ENCODE results near the gene CREB3L2. TPM values are rescaled to one million over a fixed set of nuclear protein-coding genes. Genes with fewer than 3 reads are reported as not detected.

CREB3L2 gene
- total RNA-seq, 4 donors from 2014 or later, result 33.1 to 59.1 (median 43.3) TPM

- WGBS, 2 donors (ENCODE audit: low coverage in 1 of 2), result 42 to 58% methylated on average over 4 of the region's 4 CpGs
- no peaks in the 10 kb centered on the region for H3K9me3 ChIP-seq
- H3K27ac ChIP-seq, result peak overlapping the region; percentile 43 to 77 (median 58)
- no peak overlapping the region for H3K4me3 ChIP-seq
- peak; percentile 10 for ATAC-seq
- H3K27me3 ChIP-seq, result no peaks in the 10 kb centered on the region
- peaks cover 20 to 66% (median 23%) of the 10 kb centered on the region in 3 donors for H3K4me1 ChIP-seq
- TF ChIP-seq POLR2A (IDR thresholded peaks at IDR 0.05), result no peak
- TF ChIP-seq EP300 (IDR thresholded peaks at IDR 0.05), result no peak
- TF ChIP-seq, protein P1, sequence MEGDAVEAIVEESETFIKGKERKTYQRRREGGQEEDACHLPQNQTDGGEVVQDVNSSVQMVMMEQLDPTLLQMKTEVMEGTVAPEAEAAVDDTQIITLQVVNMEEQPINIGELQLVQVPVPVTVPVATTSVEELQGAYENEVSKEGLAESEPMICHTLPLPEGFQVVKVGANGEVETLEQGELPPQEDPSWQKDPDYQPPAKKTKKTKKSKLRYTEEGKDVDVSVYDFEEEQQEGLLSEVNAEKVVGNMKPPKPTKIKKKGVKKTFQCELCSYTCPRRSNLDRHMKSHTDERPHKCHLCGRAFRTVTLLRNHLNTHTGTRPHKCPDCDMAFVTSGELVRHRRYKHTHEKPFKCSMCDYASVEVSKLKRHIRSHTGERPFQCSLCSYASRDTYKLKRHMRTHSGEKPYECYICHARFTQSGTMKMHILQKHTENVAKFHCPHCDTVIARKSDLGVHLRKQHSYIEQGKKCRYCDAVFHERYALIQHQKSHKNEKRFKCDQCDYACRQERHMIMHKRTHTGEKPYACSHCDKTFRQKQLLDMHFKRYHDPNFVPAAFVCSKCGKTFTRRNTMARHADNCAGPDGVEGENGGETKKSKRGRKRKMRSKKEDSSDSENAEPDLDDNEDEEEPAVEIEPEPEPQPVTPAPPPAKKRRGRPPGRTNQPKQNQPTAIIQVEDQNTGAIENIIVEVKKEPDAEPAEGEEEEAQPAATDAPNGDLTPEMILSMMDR (IDR thresholded peaks at IDR 0.05), result peak in 1 of 4 experiments; percentile 4
- TF ChIP-seq POLR2AphosphoS5 (IDR thresholded peaks at IDR 0.05), result no peak
- H3K36me3 ChIP-seq, result no peaks in the 10 kb centered on the region
Observed at GRCh38 chr7:137942484-137943115, 59.3 kb downstream of the CREB3L2 start.

GRCh38 chr7:137940656-137941518, 61.0 kb downstream of the CREB3L2 start:
- Histone ChIP-seq H3K36me3 (no peaks in the 10 kb centered on the region), H3K27me3 (no peaks in the 10 kb centered on the region), H3K9me3 (no peaks in the 10 kb centered on the region), H3K27ac (peak overlapping the region in 3 of 4 donors; percentile 38 to 77 (median 73)), H3K4me3 (no peak overlapping the region), H3K4me1 (peaks cover 32 to 78% (median 39%) of the 10 kb centered on the region in 3 donors)
- ATAC-seq, result peak; percentile 11
- no peak for TF ChIP-seq EP300 (IDR thresholded peaks at IDR 0.05)
- TF ChIP-seq POLR2AphosphoS5 (IDR thresholded peaks at IDR 0.05), result peak; percentile 54
- 63 to 73% methylated on average over 9 to 11 of the region's 11 CpGs for WGBS, 2 donors (ENCODE audit: low coverage in 1 of 2)

- TF ChIP-seq POLR2A (IDR thresholded peaks at IDR 0.05) (no peak), EP300 (IDR thresholded peaks at IDR 0.05) (no peak), POLR2AphosphoS5 (IDR thresholded peaks at IDR 0.05) (no peak)
- TF ChIP-seq, protein P1 (IDR thresholded peaks at IDR 0.05), result no peak
- Histone ChIP-seq H3K4me1 (peaks cover 32 to 82% (median 39%) of the 10 kb centered on the region in 3 donors), H3K4me3 (no peak overlapping the region), H3K27ac (peak overlapping the region in 3 of 4 donors; percentile 38 to 77 (median 73)), H3K9me3 (no peaks in the 10 kb centered on the region), H3K27me3 (no peaks in the 10 kb centered on the region), H3K36me3 (no peaks in the 10 kb centered on the region)
- WGBS, 2 donors (ENCODE audit: low coverage in 1 of 2), result 9 to 17% methylated on average over 1 of the region's 1 CpG
- ATAC-seq, result no peak
Observed at GRCh38 chr7:137940218-137940617, 61.7 kb downstream of the CREB3L2 start.

GRCh38 chr7:137937202-137937560, 64.7 kb downstream of the CREB3L2 start:
- H3K27me3 ChIP-seq, result no peaks in the 10 kb centered on the region
- H3K36me3 ChIP-seq, result no peaks in the 10 kb centered on the region
- TF ChIP-seq EP300 (IDR thresholded peaks at IDR 0.05) (no peak), POLR2AphosphoS5 (IDR thresholded peaks at IDR 0.05) (peak; percentile 51)
- no peak overlapping the region for H3K4me3 ChIP-seq
- H3K27ac ChIP-seq, result peak overlapping the region; percentile 11 to 83 (median 74)
- peaks cover 34 to 82% (median 51%) of the 10 kb centered on the region in 3 donors for H3K4me1 ChIP-seq
- ATAC-seq, result peak; percentile 57
- no peaks in the 10 kb centered on the region for H3K9me3 ChIP-seq

DNA sequence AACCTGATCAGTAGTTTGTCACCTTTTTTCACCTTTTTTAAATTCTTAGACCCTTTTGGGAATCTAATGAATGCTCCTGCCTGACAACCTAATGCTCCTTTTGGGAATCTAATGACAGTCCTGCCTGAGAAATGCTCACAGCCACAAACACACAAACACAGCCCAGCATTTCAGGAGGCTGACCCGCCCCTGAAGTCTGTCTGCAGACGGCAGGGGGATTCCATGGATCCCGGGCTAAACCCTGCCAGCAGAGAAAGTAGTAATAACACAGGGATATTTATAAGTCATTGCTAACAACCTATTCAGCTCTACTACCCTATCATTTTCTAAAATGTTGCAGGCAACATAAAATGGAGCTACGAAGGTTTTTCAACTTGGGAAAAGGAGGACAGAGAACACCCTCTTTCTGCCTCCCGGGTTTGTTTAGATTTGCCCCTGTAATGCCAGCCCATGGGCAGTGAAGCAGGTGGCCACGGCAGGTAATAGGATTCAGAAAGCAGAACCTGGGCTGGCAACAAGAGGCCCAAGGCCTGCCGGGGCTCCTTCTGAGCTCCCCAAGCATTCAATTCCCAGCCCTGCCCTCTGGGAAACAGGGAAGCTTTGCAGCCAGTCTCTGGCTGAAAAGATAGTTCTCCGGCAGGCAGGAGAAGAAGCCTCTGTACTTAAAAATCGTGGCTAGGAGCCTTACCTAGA, 65.2 kb downstream of the CREB3L2 start:
- WGBS, 2 donors (ENCODE audit: low coverage in 1 of 2), result 41 to 58% methylated on average over 4 to 5 of the region's 9 CpGs
- Histone ChIP-seq H3K9me3 (no peaks in the 10 kb centered on the region), H3K4me3 (no peak overlapping the region), H3K27ac (peak overlapping the region; percentile 11 to 83 (median 74)), H3K27me3 (no peaks in the 10 kb centered on the region), H3K4me1 (peaks cover 34 to 80% (median 49%) of the 10 kb centered on the region in 3 donors), H3K36me3 (no peaks in the 10 kb centered on the region)
- TF ChIP-seq, protein P1 (IDR thresholded peaks at IDR 0.05), result no peak
- TF ChIP-seq POLR2A (IDR thresholded peaks at IDR 0.05) (no peak), POLR2AphosphoS5 (IDR thresholded peaks at IDR 0.05) (no peak), EP300 (IDR thresholded peaks at IDR 0.05) (no peak)
- no peak for ATAC-seq
